ENCODE measurements around the gene ZNF277. TPM values are rescaled to one million over a fixed set of nuclear protein-coding genes. Genes with fewer than 3 reads are reported as not detected.

Gene ZNF277
- total RNA-seq, 3 donors from 2014 or later: 30.8 to 38.3 (median 34.2) TPM

DNA sequence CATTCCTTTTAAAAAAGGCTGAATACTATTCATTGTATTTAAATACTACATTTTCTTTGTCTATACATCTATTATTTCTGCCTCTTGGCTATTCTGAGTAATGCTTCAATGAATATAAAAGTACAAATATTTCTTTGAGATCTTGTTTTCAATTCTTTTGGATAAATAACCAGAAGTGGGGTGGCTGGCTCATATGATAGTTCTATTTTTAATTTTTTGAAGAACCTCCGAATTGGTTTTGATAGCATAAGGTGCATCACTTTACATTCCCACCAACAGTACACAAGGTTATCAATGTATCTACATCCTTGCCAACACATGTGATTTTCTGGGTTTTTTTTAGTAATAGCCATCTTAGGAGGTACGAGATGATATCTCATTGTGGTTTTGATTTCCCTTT, 72.5 kb downstream of the ZNF277 start:
- Histone ChIP-seq H3K4me1 (no peaks in the 10 kb centered on the region), H3K27ac (no peak overlapping the region), H3K4me3 (no peak overlapping the region), H3K27me3 (no peaks in the 10 kb centered on the region), H3K36me3 (no peaks in the 10 kb centered on the region), H3K9me3 (no peaks in the 10 kb centered on the region)
- intact Hi-C loops (cut with DNase I; ENCODE audit: low total_unique reads): no loop called here
- TF ChIP-seq POLR2A (IDR thresholded peaks at IDR 0.05) (no peak), POLR2AphosphoS5 (IDR thresholded peaks at IDR 0.05) (no peak)
- TF ChIP-seq, protein P1, sequence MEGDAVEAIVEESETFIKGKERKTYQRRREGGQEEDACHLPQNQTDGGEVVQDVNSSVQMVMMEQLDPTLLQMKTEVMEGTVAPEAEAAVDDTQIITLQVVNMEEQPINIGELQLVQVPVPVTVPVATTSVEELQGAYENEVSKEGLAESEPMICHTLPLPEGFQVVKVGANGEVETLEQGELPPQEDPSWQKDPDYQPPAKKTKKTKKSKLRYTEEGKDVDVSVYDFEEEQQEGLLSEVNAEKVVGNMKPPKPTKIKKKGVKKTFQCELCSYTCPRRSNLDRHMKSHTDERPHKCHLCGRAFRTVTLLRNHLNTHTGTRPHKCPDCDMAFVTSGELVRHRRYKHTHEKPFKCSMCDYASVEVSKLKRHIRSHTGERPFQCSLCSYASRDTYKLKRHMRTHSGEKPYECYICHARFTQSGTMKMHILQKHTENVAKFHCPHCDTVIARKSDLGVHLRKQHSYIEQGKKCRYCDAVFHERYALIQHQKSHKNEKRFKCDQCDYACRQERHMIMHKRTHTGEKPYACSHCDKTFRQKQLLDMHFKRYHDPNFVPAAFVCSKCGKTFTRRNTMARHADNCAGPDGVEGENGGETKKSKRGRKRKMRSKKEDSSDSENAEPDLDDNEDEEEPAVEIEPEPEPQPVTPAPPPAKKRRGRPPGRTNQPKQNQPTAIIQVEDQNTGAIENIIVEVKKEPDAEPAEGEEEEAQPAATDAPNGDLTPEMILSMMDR (IDR thresholded peaks at IDR 0.05): no peak
- DNase-seq (ENCODE audit: low spot score in 2 of 2): no peak

DNA sequence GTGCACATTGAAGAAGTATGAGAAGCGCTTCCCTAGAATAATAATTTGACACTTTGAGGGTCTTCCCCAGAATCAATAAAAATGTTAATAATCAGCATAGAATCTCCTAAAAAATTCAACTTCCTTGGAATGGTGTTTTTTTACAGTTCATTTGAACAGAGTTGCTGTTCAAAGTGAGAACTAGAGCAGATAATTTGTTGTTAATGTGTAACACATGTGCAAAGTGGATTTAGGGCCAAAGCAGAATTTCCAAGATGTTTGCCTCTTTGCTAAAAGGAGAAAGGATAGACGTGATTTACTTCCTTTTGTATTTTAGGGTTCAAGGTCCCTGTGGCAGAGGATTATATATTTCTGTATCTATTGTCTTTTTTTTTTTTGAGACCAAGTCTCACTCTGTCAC, 73.8 kb downstream of the ZNF277 start:
- Histone ChIP-seq H3K27me3 (no peaks in the 10 kb centered on the region), H3K36me3 (no peaks in the 10 kb centered on the region), H3K4me1 (no peaks in the 10 kb centered on the region), H3K9me3 (no peaks in the 10 kb centered on the region), H3K4me3 (no peak overlapping the region), H3K27ac (no peak overlapping the region)
- DNase-seq (ENCODE audit: low spot score in 2 of 2): no peak
- intact Hi-C loops (cut with DNase I; ENCODE audit: low total_unique reads): no loop called here
- TF ChIP-seq POLR2AphosphoS5 (IDR thresholded peaks at IDR 0.05) (no peak), POLR2A (IDR thresholded peaks at IDR 0.05) (no peak)
- TF ChIP-seq, protein P1 (IDR thresholded peaks at IDR 0.05): no peak

DNA sequence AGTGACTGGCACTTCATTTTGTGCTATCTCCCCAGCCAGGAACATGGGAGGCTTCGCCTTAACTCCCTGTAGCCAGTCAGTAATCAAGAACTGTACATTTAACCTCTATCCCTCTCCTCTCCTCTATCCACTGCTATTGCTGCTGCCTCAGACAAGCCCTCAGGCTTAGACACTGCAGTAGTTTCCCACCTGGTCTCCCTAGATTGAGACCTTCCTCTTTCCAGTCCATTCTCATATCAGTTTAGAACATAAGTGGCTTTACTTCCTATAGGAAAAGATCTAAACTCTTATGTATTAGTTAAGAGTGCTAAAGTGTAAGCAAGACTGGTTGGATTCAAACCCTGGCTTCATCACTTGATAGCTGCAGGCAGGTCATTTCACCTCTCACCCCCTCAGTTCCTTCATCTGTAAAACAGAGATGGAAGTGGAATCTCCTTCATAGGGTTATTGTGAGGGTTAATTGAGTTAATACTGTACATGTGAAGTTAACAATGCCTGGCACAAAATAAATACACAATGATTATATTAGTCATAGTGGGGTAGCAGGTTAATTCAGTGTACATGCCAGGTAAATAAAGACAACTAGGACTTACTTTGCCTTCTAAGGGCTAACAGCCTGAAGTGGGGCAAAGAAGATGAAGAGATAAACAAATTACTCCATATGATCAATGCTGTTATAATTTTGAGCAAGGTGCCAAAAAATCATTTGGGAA, 76.1 kb downstream of the ZNF277 start:
- intact Hi-C loops (cut with DNase I; ENCODE audit: low total_unique reads): no loop called here
- Histone ChIP-seq H3K4me3 (no peak overlapping the region), H3K27me3 (no peaks in the 10 kb centered on the region), H3K4me1 (no peaks in the 10 kb centered on the region), H3K27ac (no peak overlapping the region), H3K36me3 (no peaks in the 10 kb centered on the region), H3K9me3 (no peaks in the 10 kb centered on the region)
- no peak for DNase-seq (ENCODE audit: low spot score in 2 of 2)
- no peak for TF ChIP-seq POLR2AphosphoS5 (IDR thresholded peaks at IDR 0.05)
- TF ChIP-seq, protein P1 (IDR thresholded peaks at IDR 0.05): no peak
- no peak for TF ChIP-seq POLR2A (IDR thresholded peaks at IDR 0.05)

DNA sequence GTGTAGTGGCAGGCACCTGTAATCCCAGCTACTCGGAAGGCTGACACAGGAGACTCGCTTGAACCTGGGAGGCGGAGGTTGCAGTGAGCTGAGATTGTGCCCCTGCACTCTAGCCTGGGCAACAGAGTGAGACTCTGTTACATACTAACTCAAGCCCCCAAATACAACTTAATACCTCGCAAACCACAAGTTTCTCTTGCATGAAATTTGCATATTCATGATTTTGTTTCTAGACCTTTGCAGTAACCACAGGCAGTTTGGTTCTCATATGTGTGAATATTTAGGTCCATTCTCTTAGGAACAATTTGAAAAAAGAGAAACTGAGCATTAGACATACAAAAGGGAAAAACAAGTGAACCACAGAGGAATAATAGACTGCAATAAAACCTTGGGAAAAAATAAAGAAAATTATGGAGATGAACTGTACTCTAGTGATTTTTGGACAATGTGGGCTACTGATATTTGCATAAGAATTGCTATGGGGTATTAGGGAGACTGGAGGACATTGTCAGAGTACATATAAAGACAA, 77.0 kb downstream of the ZNF277 start:
- Histone ChIP-seq H3K4me1 (no peaks in the 10 kb centered on the region), H3K36me3 (no peaks in the 10 kb centered on the region), H3K27ac (no peak overlapping the region), H3K27me3 (no peaks in the 10 kb centered on the region), H3K9me3 (no peaks in the 10 kb centered on the region), H3K4me3 (no peak overlapping the region)
- no peak for DNase-seq (ENCODE audit: low spot score in 2 of 2)
- intact Hi-C loops (cut with DNase I; ENCODE audit: low total_unique reads): no loop called here
- TF ChIP-seq, protein P1 (IDR thresholded peaks at IDR 0.05): no peak
- TF ChIP-seq POLR2AphosphoS5 (IDR thresholded peaks at IDR 0.05) (no peak), POLR2A (IDR thresholded peaks at IDR 0.05) (no peak)

DNA sequence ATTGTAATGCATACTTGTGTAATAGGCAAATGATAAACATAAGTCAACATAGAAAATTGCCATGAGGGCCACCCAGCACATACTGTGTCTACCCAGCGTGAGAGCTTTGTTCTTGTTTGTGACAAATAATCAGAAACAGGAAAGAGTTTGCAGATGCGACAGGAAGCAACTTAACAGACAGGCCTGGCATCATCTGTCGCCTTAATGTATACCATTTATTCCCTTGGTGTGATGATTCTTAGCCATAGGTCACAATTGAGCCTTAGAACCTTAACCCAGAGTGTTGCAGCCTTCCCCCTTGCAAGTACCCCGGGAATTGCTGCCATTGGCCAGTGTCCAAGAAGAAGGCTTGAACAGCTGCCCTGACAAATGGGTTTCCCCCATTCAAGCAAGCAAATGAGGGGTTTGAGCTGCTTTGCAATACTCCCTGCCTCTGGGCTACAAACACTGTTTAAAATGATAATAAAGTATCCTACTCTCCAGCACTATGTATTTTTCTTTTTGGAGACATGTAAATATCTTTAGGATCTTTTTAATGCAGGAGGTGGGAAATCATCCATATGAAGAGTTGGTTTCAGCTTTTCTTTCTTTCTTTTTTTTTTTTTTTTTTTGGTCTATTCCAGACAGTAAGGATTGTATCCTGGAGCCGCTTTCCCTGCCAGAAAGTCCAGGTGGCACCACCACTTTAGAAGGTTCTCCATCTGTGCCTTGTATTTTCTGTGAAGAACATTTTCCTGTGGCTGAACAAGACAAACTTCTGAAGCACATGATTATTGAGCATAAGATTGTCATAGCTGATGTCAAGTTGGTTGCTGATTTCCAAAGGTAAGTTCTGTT, 80.0 kb downstream of the ZNF277 start:
- no peaks in the 10 kb centered on the region for H3K27me3 ChIP-seq
- no peak overlapping the region for H3K27ac ChIP-seq
- H3K4me1 ChIP-seq: no peaks in the 10 kb centered on the region
- no peak overlapping the region for H3K4me3 ChIP-seq
- no peaks in the 10 kb centered on the region for H3K36me3 ChIP-seq
- no peaks in the 10 kb centered on the region for H3K9me3 ChIP-seq
- intact Hi-C loops (cut with DNase I; ENCODE audit: low total_unique reads): no loop called here
- TF ChIP-seq, protein P1 (IDR thresholded peaks at IDR 0.05): no peak
- TF ChIP-seq POLR2AphosphoS5 (IDR thresholded peaks at IDR 0.05) (no peak), POLR2A (IDR thresholded peaks at IDR 0.05) (no peak)
- DNase-seq (ENCODE audit: low spot score in 2 of 2): no peak
